ENCODE data around the gene FAU. TPM values are rescaled to one million over a fixed set of nuclear protein-coding genes. Genes with fewer than 3 reads are reported as not detected.

FAU gene
- polyA plus RNA-seq, 1 of the 3 experiments (the other 2 are of a cell fraction) = 1,210 TPM

DNA sequence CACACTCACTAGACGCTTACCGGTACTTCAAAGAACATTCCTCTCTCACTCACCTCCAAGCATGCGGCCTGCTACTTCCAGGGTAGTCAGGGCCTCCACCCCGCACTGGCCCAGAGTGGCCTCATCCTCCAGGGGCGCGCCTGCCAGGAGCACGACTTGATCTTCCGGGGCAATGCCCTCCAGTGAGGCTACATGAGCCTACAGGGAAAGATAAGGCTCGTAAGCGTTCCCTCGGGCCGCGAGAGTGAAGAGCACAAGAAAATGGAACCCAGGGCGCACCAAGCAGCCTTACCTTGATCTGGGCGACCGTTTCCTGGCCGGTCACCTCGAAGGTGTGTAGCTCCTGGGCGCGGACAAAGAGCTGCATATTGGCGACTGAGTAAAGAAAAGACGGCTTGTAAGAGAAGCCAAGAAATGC lies 478 bp downstream of the FAU start (continued):
- TF ChIP-seq FOSL2 (IDR thresholded peaks at IDR 0.05; ENCODE audit: borderline replicate concordance, low read depth) (no peak), RFX5 (IDR thresholded peaks at IDR 0.05; ENCODE audit: low read length) (no peak), SMC3 (IDR thresholded peaks at IDR 0.05; ENCODE audit: low read depth, low read length) (no peak), MEF2A (IDR thresholded peaks at IDR 0.05; ENCODE audit: borderline replicate concordance, low read depth) (no peak)

DNA sequence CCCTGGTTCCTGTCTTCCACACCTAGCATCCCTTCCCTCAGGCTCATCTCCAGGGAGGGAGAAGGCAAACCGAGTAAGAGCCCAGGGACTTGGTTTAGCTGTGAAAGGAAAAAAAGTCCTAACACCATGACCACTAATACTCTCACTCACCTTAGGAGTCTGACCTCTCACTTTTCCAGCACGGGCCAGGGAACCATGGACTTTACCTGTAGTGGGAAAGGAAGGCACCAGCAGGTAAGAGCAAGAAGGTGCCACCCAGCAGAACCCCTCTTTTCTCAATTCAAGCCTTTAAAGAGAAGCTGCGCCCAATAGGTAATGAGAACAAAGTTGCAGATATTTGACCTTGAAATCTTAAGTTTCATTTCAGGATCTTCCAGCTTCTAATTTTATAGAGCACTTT lies 1.1 kb downstream of the FAU start:
- Histone ChIP-seq H3K36me3 (replicated peaks in 1 of 2; ENCODE audit: control insufficient read depth in 1 of 2, insufficient read depth in 2 of 2, low read length in 1 of 2) (peaks cover 37 to 40% of the 10 kb centered on the region in 2 experiments), H3K9ac (peak overlapping the region; percentile 89; the same call in 1 of the 2 replicates), H3K4me3 (ENCODE audit: low read depth in 2 of 2, low read length in 1 of 2) (peak overlapping the region; percentile 89 to 91), H3K27ac (ENCODE audit: low read depth in 2 of 2, low read length in 1 of 2) (no peak overlapping the region; a peak in 2 of 4 replicates), H3K79me2 (ENCODE audit: insufficient read depth) (peaks cover 68% of the 10 kb centered on the region), H3K9me3 (no peaks in the 10 kb centered on the region), H3F3A (replicated peaks; ENCODE audit: insufficient read depth) (peaks cover 29% of the 10 kb centered on the region), H3K4me1 (ENCODE audit: control insufficient read depth in 1 of 2, insufficient read depth in 2 of 2, low read depth in 1 of 2, low read length in 1 of 2) (peaks cover 18 to 21% of the 10 kb centered on the region in 2 experiments; a peak in 3 of 4 replicates), H3K27me3 (ENCODE audit: insufficient read depth) (no peaks in the 10 kb centered on the region), H4K20me1 (ENCODE audit: insufficient read depth) (no peaks in the 10 kb centered on the region), H3K9me2 (no peaks in the 10 kb centered on the region), H3K4me2 (peak overlapping the region; percentile 93), H2AFZ (ENCODE audit: low read depth) (no peak overlapping the region)
- ChIA-PET CTCF (interaction anchor here (1.3 to 3.3 kb wide), 5 partner anchors 9 to 107 kb away, joined by 4 to 47 read pairs (median 9); partner anchors contain the start of genes ARL2, CAPN1, SYVN1 and TM7SF2), POLR2A (no interaction called here)
- WGBS (ENCODE audit: low lambda C conversion rate) = 63% methylated on average over 3 of the region's 3 CpGs
- TF ChIP-seq RAD21 (IDR thresholded peaks at IDR 0.05; ENCODE audit: low read length) (no peak), TCF12 (IDR thresholded peaks at IDR 0.05) (no peak), RFX5 (IDR thresholded peaks at IDR 0.05; ENCODE audit: low read length) (no peak), MEF2A (IDR thresholded peaks at IDR 0.05; ENCODE audit: borderline replicate concordance, low read depth) (no peak), EZH2phosphoT487 (IDR thresholded peaks at IDR 0.05; ENCODE audit: borderline replicate concordance, low read depth) (no peak), TEAD4 (IDR thresholded peaks at IDR 0.05; ENCODE audit: borderline replicate concordance, insufficient read depth) (no peak), YY1 (IDR thresholded peaks at IDR 0.05; ENCODE audit: low read depth) (no peak), MXI1 (IDR thresholded peaks at IDR 0.05; ENCODE audit: low read depth, low read length) (no peak), JUND (IDR thresholded peaks at IDR 0.05) (no peak), FOXJ3 (CRISPR knock-in tag; IDR thresholded peaks at IDR 0.05) (no peak), SIN3A (IDR thresholded peaks at IDR 0.05; ENCODE audit: borderline replicate concordance, low read depth, low read length) (no peak), RCOR1 (IDR thresholded peaks at IDR 0.05; ENCODE audit: low read length) (no peak), GATA2 (CRISPR knock-in tag; IDR thresholded peaks at IDR 0.05) (no peak)
- TF ChIP-seq, protein P1, sequence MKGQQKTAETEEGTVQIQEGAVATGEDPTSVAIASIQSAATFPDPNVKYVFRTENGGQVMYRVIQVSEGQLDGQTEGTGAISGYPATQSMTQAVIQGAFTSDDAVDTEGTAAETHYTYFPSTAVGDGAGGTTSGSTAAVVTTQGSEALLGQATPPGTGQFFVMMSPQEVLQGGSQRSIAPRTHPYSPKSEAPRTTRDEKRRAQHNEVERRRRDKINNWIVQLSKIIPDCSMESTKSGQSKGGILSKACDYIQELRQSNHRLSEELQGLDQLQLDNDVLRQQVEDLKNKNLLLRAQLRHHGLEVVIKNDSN (IDR thresholded peaks at IDR 0.05; ENCODE audit: borderline replicate concordance, low read depth) = no peak
- TF ChIP-seq, protein P2, sequence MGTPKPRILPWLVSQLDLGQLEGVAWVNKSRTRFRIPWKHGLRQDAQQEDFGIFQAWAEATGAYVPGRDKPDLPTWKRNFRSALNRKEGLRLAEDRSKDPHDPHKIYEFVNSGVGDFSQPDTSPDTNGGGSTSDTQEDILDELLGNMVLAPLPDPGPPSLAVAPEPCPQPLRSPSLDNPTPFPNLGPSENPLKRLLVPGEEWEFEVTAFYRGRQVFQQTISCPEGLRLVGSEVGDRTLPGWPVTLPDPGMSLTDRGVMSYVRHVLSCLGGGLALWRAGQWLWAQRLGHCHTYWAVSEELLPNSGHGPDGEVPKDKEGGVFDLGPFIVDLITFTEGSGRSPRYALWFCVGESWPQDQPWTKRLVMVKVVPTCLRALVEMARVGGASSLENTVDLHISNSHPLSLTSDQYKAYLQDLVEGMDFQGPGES (IDR thresholded peaks at IDR 0.05; ENCODE audit: low read depth, low read length) = no peak
- TF ChIP-seq, protein P3, sequence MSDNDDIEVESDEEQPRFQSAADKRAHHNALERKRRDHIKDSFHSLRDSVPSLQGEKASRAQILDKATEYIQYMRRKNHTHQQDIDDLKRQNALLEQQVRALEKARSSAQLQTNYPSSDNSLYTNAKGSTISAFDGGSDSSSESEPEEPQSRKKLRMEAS (IDR thresholded peaks at IDR 0.05; ENCODE audit: low read depth) = no peak
- TF ChIP-seq, protein P4, sequence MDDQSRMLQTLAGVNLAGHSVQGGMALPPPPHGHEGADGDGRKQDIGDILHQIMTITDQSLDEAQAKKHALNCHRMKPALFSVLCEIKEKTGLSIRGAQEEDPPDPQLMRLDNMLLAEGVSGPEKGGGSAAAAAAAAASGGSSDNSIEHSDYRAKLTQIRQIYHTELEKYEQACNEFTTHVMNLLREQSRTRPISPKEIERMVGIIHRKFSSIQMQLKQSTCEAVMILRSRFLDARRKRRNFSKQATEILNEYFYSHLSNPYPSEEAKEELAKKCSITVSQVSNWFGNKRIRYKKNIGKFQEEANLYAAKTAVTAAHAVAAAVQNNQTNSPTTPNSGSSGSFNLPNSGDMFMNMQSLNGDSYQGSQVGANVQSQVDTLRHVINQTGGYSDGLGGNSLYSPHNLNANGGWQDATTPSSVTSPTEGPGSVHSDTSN (IDR thresholded peaks at IDR 0.05) = no peak
- TF ChIP-seq, protein P5, sequence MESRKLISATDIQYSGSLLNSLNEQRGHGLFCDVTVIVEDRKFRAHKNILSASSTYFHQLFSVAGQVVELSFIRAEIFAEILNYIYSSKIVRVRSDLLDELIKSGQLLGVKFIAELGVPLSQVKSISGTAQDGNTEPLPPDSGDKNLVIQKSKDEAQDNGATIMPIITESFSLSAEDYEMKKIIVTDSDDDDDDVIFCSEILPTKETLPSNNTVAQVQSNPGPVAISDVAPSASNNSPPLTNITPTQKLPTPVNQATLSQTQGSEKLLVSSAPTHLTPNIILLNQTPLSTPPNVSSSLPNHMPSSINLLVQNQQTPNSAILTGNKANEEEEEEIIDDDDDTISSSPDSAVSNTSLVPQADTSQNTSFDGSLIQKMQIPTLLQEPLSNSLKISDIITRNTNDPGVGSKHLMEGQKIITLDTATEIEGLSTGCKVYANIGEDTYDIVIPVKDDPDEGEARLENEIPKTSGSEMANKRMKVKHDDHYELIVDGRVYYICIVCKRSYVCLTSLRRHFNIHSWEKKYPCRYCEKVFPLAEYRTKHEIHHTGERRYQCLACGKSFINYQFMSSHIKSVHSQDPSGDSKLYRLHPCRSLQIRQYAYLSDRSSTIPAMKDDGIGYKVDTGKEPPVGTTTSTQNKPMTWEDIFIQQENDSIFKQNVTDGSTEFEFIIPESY (IDR thresholded peaks at IDR 0.05; ENCODE audit: borderline replicate concordance, low read depth) = no peak
- DNase-seq = no peak

All from SK-N-SH (cell line).